B cell (primary cell): Measurements from ENCODE around the gene NUCB1. TPM values are rescaled to one million over a fixed set of nuclear protein-coding genes. Genes with fewer than 3 reads are reported as not detected.

Experiments
- ATAC-seq: fragments of 200-7000 bp; cut with Tn5 transposase; one replicate; pipeline ENCODE4 v1.10.0; 2021; ENCODE audit warnings: low read depth, mild to moderate bottlenecking, moderate number of reproducible peaks, moderate library complexity
- CTCF ChIA-PET: fragments of 350-600 bp; sonication (Branson Sonifier 250); formaldehyde crosslinking; loops from one replicate; lab custom pipeline; 2021; ENCODE audit warnings: antibody characterized with exemption, inconsistent platforms; lab: Charles Lee
- POLR2A ChIA-PET: fragments of 350-600 bp; sonication (Branson Sonifier 250); formaldehyde crosslinking; loops from one replicate; lab custom pipeline; 2021; ENCODE audit warnings: antibody characterized with exemption; lab: Charles Lee
- DNase-seq: peaks from one replicate; pipeline ENCODE4 v3.0.0; 2013
- H2AFZ ChIP-seq: 2 replicates; pipeline ENCODE4 v1.6.1; 2012; ENCODE audit warnings: mild to moderate bottlenecking, low read depth, low read length; ENCODE audit not compliant: insufficient read depth, poor library complexity, severe bottlenecking
- H3K27ac ChIP-seq, 2 donors: 1 replicate in 1 of 2; 2 replicates in 1 of 2; pipeline ENCODE4 v1.5.1; 2012 to 2013; ENCODE audit warnings: low read length in 2 of 2, mild to moderate bottlenecking in 2 of 2, moderate library complexity in 1 of 2
- H3K27me3 ChIP-seq, 4 experiments: fragments of 200-600 bp in 1 of 4; sonication (generic) in 1 of 4; replicated peaks in 1 of 4; 1 replicate in 2 of 4; 2 replicates in 2 of 4; pipeline versions ENCODE4 v1.6.1 to v1.7.0; 2013 to 2016; ENCODE audit warnings: low read length in 3 of 4, mild to moderate bottlenecking in 2 of 4, mixed read lengths in 1 of 4, moderate library complexity in 1 of 4; ENCODE audit not compliant: insufficient read depth in 4 of 4, control insufficient read depth in 3 of 4; ENCODE audit errors: control extremely low read depth in 1 of 4
- H3K36me3 ChIP-seq, 2 experiments: replicated peaks in 1 of 2; 1 replicate in 1 of 2; 2 replicates in 1 of 2; pipeline versions ENCODE4 v1.6.1 to v1.7.1; 2013; ENCODE audit warnings: low read length in 1 of 2; ENCODE audit not compliant: insufficient read depth in 2 of 2, control insufficient read depth in 1 of 2; ENCODE audit errors: control extremely low read depth in 1 of 2, extremely low read depth in 1 of 2
- H3K4me1 ChIP-seq, 2 donors: fragments of 200-600 bp in 1 of 2; sonication (generic) in 1 of 2; 1 replicate in 1 of 2; 2 replicates in 1 of 2; pipeline versions ENCODE4 v1.5.1 to v1.6.1; 2013 to 2017; ENCODE audit warnings: low read length in 2 of 2; ENCODE audit not compliant: control insufficient read depth in 2 of 2, insufficient read depth in 2 of 2
- H3K4me2 ChIP-seq: replicated peaks from 2 replicates; pipeline ENCODE3; 2012; ENCODE audit warnings: mild to moderate bottlenecking, low read depth, low read length; ENCODE audit not compliant: poor library complexity, severe bottlenecking
- H3K4me3 ChIP-seq, 5 experiments: fragments of 200-600 bp in 1 of 5; sonication (generic) in 1 of 5; 1 replicate in 3 of 5; 2 replicates in 2 of 5; pipeline versions ENCODE4 v1.5.1 to v1.7.0; 2011 to 2016; ENCODE audit warnings: low read length in 4 of 5, mild to moderate bottlenecking in 4 of 5, low read depth in 2 of 5, control low read depth in 1 of 5, moderate library complexity in 1 of 5; ENCODE audit not compliant: insufficient read depth in 1 of 5; ENCODE audit errors: control extremely low read depth in 1 of 5, extremely low read depth in 1 of 5
- H3K79me2 ChIP-seq: fragments of 200-600 bp; sonication (generic); one replicate; pipeline ENCODE4 v1.6.0; 2016; ENCODE audit warnings: low read length; ENCODE audit not compliant: control insufficient read depth, insufficient read depth
- H3K9ac ChIP-seq: fragments of 200-600 bp; sonication (generic); 2 replicates; pipeline ENCODE4 v1.6.1; 2017; ENCODE audit warnings: mild to moderate bottlenecking, low read length, moderate library complexity
- H3K9me3 ChIP-seq, 3 donors: one replicate each; pipeline versions ENCODE4 v1.6.1 to v1.7.1; 2013; ENCODE audit warnings: low read length in 2 of 3; ENCODE audit not compliant: control insufficient read depth in 2 of 3, insufficient read depth in 1 of 3; ENCODE audit errors: control extremely low read depth in 1 of 3
- H4K20me1 ChIP-seq: 2 replicates; pipeline ENCODE4 v1.6.0; 2012; ENCODE audit warnings: mild to moderate bottlenecking, low read length; ENCODE audit not compliant: insufficient read depth, control insufficient read depth, poor library complexity, severe bottlenecking
- H3K27ac Mint-ChIP-seq: one replicate; pipeline ENCODE4 v1.8.0; 2021; ENCODE audit warnings: mixed read lengths
- H3K27me3 Mint-ChIP-seq: one replicate; pipeline ENCODE4 v1.8.0; 2021; ENCODE audit warnings: mixed read lengths
- H3K4me1 Mint-ChIP-seq: one replicate; pipeline ENCODE4 v1.8.0; 2021; ENCODE audit warnings: mixed read lengths
- H3K4me3 Mint-ChIP-seq: one replicate; pipeline ENCODE4 v1.8.0; 2021; ENCODE audit warnings: mixed read lengths
- H3K9me3 Mint-ChIP-seq: one replicate; pipeline ENCODE4 v1.8.0; 2022; ENCODE audit warnings: mixed read lengths; ENCODE audit not compliant: insufficient read depth
- EZH2 ChIP-seq: IDR thresholded peaks from 2 replicates; pipeline ENCODE4 v1.6.1; 2012; ENCODE audit warnings: borderline replicate concordance, low read depth, mild to moderate bottlenecking, moderate library complexity, low read length; ENCODE audit not compliant: insufficient read depth, poor library complexity, severe bottlenecking
- WGBS: methylation state at CpG from one replicate; pipeline ENCODE4 v1.1.5; 2013; ENCODE audit warnings: missing lambda C conversion rate; ENCODE audit not compliant: insufficient coverage; 5-methylcytosine and 5-hydroxymethylcytosine counted together
- intact Hi-C: fragments of 100-400 bp; cut with micrococcal nuclease; formaldehyde crosslinking; loops from one replicate; pipeline ENCODE4 v1.10.0; 2022
- polyA plus RNA-seq: library from polyadenylated mRNA; depleted of rRNA; stranded (reverse); fragments of >200 nt; gene quantifications from 2 replicates; pipeline ENCODE4 v1.2.3, GENCODE V29; 2012
- total RNA-seq, 2 donors: library from RNA; stranded (reverse); fragments of 120-200 nt in 1 of 2; gene quantifications; 1 replicate in 1 of 2; 2 replicates in 1 of 2; pipeline versions ENCODE4 v1.2.3 to v1.2.4, GENCODE V29; 2013 to 2022
- TF ChIP-seq, protein P1 (sequence below): fragments of 200-600 bp; IDR thresholded peaks from one replicate; pipeline ENCODE4 v1.8.0; 2022; ENCODE audit warnings: antibody characterized with exemption, mild to moderate bottlenecking

NUCB1 gene
- total and polyA plus RNA-seq, 2 donors (not counting 1 experiment from before 2014, with no cell fraction given), result 118 to 134 TPM

DNA sequence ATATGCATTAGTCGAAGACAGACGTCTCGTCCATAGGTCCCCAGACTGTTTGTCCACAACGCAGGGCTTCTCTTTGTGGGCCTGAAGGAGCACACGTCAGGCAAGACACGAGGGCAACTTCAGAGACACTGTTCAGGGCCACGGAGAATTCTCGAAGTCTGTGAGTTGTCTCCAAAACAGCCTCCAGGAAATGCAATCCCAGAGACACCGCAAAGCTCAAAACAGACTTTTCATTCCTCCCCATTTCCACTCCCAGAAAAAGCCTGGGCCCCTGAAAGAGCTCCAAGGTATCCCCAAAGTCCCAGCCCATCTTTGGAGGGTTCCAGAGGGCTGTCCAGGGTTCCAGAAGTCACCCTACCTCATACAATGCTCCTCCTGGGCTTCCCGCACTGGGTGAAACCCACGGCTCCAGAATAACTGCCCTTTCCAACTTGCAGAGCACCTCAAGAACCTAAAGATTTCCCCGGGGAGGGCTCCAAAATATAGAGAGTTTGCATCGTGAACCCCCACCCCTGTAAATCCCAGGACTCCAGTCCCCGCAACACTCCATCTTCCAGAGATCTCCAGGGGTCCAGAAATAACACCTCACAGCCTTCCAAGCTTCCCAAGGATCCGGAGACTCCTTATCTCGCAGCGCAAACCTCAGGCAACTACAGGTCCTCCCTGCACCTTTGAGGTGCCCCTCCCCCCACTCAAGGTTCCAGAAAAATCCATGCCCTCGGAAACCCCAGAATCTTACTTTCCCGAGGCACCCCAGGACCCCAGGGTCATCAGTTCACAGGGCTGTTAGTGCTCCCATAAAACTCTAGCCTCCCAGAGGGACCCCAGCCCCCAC, 64.3 kb downstream of the NUCB1 start:
- Mint-ChIP-seq H3K9me3 (no peaks in the 10 kb centered on the region), H3K27me3 (no peaks in the 10 kb centered on the region), H3K4me3 (peak overlapping the region; percentile 100), H3K27ac (peak overlapping the region; percentile 85), H3K4me1 (peaks cover 68% of the 10 kb centered on the region)
- peaks cover 0 to 32% of the 10 kb centered on the region in 2 experiments for H3K36me3 ChIP-seq
- TF ChIP-seq EZH2, result no peak
- TF ChIP-seq, protein P1, sequence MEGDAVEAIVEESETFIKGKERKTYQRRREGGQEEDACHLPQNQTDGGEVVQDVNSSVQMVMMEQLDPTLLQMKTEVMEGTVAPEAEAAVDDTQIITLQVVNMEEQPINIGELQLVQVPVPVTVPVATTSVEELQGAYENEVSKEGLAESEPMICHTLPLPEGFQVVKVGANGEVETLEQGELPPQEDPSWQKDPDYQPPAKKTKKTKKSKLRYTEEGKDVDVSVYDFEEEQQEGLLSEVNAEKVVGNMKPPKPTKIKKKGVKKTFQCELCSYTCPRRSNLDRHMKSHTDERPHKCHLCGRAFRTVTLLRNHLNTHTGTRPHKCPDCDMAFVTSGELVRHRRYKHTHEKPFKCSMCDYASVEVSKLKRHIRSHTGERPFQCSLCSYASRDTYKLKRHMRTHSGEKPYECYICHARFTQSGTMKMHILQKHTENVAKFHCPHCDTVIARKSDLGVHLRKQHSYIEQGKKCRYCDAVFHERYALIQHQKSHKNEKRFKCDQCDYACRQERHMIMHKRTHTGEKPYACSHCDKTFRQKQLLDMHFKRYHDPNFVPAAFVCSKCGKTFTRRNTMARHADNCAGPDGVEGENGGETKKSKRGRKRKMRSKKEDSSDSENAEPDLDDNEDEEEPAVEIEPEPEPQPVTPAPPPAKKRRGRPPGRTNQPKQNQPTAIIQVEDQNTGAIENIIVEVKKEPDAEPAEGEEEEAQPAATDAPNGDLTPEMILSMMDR, result no peak
- ATAC-seq (no peak), DNase-seq (no peak)
- peak overlapping the region; percentile 75 for H3K4me2 ChIP-seq
- CTCF ChIA-PET, result interaction anchor here (0.6 to 4.1 kb wide), 6 partner anchors 10 to 126 kb away, joined by 3 to 17 read pairs (median 4); partner anchors contain the start of genes BAX, GYS1 and RUVBL2
- peaks cover 0 to 2% (median 0%) of the 10 kb centered on the region in 3 donors for H3K9me3 ChIP-seq
- peaks cover 26% of the 10 kb centered on the region for H3K79me2 ChIP-seq
- peak overlapping the region; percentile 61 for H3K9ac ChIP-seq
- H2AFZ ChIP-seq, result peak overlapping the region; percentile 73
- peaks cover 22% of the 10 kb centered on the region for H4K20me1 ChIP-seq
- peak overlapping the region; percentile 62 to 90 (median 77) for H3K4me3 ChIP-seq
- 19% methylated on average over 19 of the region's 19 CpGs for WGBS
- intact Hi-C loops, result loop anchor here (1.0 to 2.0 kb wide), 6 partner anchors 10 to 318 kb away; partner anchors contain the start of genes BAX, CA11, GYS1 and NUCB1
- no peaks in the 10 kb centered on the region for H3K27me3 ChIP-seq
- H3K4me1 ChIP-seq, result peaks cover 41 to 57% of the 10 kb centered on the region in 2 donors
- POLR2A ChIA-PET, result interaction anchor here (0.6 to 3.2 kb wide), 13 partner anchors 10 to 600 kb away, joined by 3 to 17 read pairs (median 4); partner anchors contain the start of genes BAX, CA11, GYS1 and PPP1R15A
- H3K27ac ChIP-seq, result peak overlapping the region; percentile 50 to 88
